GM21825 (cell line): ENCODE measurements around the gene PLCH1.
"Not testable (repeated sequence)": the region's sequence is repeated elsewhere in the genome, so short reads cannot be mapped to it uniquely, and the experiment has no call there.

Experiments
- ATAC-seq: cut with Tn5 transposase; IDR thresholded peaks from one replicate; pipeline ENCODE4 v1.9.1; 2021; ENCODE audit warnings: mild to moderate bottlenecking, moderate library complexity; ENCODE audit not compliant: unreplicated experiment

Gene PLCH1

GRCh38 chr3:155394896-155395295 lies 350.0 kb downstream of the PLCH1 start:
- not testable (repeated sequence) for ATAC-seq

DNA sequence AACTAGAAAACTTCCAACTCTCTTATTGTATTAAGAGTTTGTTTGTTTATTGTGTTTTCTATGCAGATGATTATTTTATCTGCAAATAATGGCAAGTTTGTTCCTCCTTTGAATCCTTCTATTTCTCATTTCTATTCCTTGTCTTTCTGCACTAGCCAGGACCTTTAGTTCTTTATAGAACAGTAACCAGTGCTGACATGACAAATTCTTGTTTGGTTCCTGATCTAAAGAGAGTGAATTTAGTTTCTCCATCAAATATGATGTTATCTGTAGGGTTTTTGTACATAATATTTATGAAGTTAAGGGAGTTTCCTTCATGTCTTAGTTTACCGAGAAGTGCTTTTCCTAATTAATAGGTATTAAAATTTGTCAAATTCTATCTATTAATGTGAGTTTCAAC lies 350.6 kb downstream of the PLCH1 start:
- no peak for ATAC-seq

- ATAC-seq: no peak
Observed at GRCh38 chr3:155393316-155393715, 351.6 kb downstream of the PLCH1 start.

DNA sequence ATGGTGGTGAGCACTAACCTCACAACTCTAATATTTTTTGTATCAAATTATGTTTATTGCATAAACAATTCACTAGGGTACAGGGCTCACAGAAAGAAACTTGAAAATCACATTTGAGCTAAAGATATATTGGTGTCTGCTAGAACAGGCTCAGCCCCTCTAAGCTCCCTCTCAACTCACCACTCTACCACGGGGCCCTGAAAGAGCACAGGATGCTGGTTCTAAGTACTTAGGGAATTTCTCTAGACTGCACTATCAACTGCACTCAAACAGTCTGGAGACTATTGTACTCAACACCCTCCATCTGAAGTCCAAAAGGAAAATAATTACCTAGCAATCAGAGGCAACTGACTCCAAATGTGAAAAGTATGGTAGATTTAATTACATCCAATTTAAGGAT lies 352.7 kb downstream of the PLCH1 start:
- no peak for ATAC-seq

GRCh38 chr3:155391551-155391958 lies 353.3 kb downstream of the PLCH1 start:
- no peak for ATAC-seq

DNA sequence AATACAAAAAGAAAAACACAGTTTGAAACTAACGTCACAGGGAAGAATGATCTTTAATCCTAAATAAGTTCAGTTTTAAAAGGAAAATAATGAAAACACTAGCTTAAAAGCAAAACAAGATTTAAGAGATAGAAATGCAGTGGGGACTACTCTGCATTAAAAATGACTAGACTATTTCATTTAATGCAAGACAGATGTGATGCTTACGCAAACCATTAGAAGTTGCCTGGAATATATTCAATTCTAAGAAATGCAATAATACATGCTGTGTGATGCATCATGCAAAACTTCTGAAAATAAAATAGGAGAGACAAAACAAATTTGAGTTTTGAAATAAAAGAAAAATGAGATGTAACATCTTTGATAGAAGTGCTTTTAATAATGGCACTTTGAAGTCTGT lies 353.8 kb downstream of the PLCH1 start:
- no peak for ATAC-seq

GRCh38 chr3:155390351-155390750 lies 354.5 kb downstream of the PLCH1 start:
- no peak for ATAC-seq

GRCh38 chr3:155388417-155388816 lies 356.5 kb downstream of the PLCH1 start:
- no peak for ATAC-seq

GRCh38 chr3:155387571-155387970 lies 357.3 kb downstream of the PLCH1 start:
- ATAC-seq: no peak

- ATAC-seq: no peak
Observed at GRCh38 chr3:155386919-155387318, 358.0 kb downstream of the PLCH1 start.

DNA sequence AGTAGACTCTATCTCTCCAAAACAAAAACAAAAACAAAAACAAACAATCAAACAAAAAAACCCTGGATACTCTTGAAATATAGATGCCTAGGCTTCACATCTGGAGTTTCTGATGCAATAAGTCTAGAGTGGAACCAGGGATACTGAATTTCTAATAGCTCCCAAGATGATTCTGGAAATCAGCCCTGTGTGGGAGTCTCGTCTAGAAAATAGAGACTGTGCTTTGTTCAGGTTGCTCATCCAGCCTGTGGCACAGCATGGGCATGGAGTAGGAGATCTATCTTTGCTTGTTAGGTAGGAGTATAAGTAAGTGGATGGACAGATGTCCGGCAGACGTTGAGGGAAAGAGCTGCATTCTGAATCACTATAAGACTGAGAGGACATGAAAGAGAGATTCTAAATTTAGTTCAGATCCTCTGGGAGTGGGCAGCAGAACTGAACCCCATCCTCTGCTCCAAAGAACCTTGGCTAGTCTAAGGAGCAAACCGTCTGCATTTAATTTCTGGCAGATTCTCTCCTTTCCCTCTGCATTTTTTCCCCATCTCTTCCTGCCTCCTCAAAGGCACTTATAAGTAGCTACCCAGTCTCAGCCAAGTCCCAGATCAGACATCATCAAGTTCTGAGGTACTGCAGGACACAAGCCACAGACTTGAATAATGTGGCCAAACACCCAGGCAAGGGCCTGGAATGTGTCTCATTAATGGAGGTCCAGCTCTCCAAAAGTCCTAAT lies 358.8 kb downstream of the PLCH1 start:
- ATAC-seq: no peak

DNA sequence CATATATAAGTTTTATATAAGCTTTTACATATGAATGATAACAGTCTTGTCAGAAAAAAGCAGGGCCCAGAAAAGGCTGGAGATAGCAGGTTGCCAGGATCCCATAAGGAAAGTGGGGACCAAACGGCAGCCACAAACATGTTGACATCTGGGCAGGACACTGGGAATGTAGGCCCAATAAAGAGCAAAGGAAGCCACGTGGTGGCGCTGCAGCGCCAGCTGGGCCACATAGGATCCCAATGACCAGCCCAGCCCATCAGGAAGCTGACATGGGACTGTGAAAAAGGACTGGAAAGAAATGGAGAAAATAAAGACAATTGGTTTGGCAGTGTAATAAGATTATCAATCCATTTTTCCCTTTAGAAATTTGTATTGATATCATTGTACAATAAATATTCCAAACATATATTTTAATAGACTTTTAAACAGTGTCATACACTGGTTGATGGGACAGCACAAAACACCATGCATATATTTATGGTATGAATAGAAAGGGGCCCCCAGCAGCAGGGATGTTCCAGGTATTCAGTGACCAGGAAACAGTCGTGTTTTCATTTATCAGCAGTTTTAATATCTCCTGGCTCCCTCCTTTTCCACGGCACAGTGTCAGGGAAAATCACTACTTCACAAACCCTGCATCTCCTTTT lies 362.4 kb downstream of the PLCH1 start:
- ATAC-seq: no peak

DNA sequence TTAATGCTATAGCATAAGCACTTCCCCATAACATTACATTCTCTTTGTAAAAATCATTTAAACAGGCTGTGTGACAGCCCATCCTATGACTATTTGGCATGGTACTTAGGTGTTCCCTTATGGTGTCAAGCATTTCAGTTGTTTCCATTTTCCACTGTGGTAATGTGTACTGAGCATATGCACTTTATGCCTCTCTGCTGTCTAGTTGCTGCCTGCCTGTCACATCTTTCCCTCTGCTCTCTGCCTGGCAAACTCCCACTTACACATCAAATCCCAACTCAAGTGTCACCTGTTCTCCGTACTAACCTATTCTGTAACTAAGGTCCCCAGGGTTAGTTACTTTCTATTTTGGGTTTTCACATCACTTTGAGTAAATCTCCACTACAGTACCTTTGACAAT lies 367.0 kb downstream of the PLCH1 start:
- ATAC-seq: no peak

DNA sequence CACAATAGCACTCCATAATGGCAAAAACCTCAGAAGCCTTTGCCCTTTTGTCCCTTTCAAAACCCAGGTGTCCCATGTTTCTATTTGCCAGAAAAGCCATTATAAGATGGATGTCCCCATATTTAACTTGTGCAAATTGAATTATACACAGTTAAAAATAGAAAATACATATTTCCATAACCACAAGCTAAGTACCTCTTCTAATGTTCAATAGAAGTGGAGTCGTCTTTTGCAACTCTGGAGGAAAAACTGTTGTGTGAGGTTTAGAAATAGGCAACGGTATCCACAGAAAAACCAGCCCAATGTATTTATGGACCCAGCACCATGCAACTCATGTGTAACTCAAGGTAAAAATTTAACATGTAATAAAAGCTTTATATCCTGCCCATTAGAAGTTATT lies 367.8 kb downstream of the PLCH1 start:
- ATAC-seq: no peak

GRCh38 chr3:155372281-155372680 lies 372.6 kb downstream of the PLCH1 start:
- ATAC-seq: no peak

DNA sequence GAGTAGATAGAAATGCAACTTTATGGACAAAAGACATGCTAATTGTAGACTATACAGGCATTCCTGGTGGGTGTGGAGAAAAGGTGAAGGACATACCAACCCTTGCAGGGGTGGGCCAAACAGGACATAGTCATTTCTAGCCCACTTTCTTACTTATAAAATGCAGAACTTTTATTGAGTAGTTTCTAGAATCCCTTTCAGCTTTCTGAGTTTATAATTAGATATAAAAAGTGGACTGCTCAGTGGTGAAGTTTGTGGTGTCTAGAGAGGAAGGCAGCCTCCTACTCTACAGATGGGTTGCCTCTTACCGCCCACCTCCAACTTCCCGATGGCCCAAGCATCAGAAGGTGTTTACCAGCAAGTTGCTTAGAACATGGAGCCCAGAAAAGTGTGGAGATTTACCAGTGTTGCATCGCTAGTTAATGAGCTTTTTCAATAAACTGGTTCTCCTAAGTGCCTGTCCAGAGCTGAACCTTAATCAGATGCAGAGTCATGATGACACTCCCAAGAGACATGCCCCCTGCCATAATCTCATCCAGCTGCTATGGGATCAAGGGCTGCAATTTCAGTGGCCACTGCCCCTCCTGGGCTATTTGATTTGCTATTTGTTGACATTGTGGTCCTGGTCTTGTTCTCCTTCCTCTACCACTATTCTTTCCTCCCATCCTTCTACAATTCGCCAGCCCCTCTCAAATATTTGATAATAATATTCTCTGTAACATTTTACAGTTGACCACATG lies 373.9 kb downstream of the PLCH1 start:
- ATAC-seq: no peak

GRCh38 chr3:155370198-155370597 lies 374.7 kb downstream of the PLCH1 start:
- no peak for ATAC-seq

GRCh38 chr3:155369735-155370134 lies 375.1 kb downstream of the PLCH1 start:
- no peak for ATAC-seq

DNA sequence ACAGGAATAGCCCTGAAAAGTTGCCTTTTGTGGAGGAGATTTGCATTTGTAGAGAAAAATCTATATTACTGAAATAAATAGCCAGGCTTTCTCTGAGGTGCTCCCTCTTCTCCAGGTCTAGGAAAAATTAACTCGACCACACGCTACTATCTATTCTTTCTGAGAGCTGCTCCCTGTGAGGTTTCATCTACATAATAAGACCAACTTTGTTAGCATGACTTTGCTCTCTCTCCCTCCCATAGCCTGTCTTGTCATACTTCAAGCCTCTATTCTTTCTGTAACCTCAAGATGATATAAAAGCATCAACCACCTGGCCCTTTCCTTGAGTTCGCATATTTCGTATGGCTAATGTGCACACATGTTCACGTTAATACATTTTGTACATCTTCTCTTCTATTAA lies 375.6 kb downstream of the PLCH1 start:
- no peak for ATAC-seq

DNA sequence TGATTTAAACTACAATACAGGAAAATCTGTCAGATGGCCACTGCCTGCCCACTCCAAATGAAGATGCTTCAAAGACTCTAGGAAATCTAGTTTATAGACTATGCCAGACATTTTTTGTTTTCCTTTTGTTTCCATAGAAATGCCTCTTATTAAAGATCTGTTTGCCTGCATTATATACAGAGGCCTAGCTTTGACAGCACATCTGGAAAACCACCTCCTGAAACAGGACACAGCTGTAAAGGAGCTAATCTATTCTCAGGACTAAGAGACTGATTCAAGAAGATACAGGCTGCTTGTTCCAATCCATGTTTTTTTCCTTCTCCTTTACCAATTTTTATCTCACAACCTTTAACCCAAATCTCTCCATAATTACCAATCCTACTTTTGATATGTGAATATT lies 376.1 kb downstream of the PLCH1 start:
- no peak for ATAC-seq

- ATAC-seq: no peak
Observed at GRCh38 chr3:155367506-155367905, 377.4 kb downstream of the PLCH1 start.

DNA sequence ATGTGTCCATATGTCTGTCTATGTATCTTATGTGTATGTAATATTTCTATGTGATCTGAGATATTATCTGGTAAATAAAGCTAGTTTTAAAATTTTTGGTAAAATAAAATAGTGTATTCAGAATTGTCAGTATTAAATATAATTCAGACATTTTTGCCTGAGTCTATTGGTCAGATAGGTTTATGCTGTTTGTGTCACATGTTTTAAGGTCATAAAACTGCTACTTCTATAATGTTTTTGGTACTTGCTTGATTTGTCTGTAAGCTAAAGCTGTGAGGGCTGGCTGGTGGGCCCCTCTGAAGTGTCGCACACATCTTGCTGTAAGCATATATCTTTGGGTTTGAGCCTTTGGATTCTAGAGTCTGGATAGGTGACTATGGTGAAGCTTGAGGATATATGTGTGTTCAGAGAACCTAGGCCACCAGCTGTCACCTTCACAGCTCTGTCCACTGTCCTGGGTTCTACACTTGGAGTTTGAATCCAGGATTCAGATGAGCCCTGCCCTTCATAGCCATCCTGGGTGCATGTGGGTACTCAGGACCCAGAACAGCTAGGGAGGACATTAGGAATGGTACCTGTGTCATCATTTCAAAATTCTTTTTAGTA lies 379.6 kb downstream of the PLCH1 start:
- no peak for ATAC-seq
